A172 (cell line): ENCODE measurements around the gene ENOPH1. TPM values are rescaled to one million over a fixed set of nuclear protein-coding genes. Genes with fewer than 3 reads are reported as not detected.

Experiments used
- DNase-seq: peaks from one replicate; pipeline ENCODE4 v3.0.0-alpha.2; 2015; ENCODE audit warnings: low spot score
- total RNA-seq: library from RNA; depleted of rRNA; stranded (reverse); fragments of >200 nt; shearing (Covaris generic); gene quantifications from 2 replicates; pipeline ENCODE4 v1.2.3, GENCODE V29; 2014

The ENOPH1 gene
- total RNA-seq, 1 experiment from 2014 or later: 77.5 TPM

DNA sequence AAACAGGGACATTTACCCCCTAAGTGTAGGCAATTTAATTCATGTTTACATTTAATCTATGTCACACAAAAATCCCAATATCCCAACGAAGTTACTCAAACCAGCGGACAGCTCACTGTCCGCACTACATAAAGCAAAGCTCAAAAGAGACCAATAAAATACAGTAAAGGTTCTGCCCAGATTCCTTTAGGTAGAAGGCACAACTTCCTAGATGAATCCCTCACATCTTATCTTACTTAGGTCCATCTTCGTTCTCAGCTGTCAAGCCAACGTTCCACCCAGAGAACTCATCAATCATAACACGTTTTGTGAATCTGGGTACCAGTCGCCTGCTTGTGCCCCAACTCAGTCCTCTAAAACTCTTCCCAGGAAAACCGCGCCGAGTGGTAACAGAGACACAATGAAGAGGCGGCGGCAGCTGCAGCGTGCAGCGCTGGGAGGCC, 1.8 kb upstream of the ENOPH1 start:
- DNase-seq: no peak

- DNase-seq: peak; percentile 77
Measured at GRCh38 chr4:82428969-82429727, 1.2 kb upstream of the ENOPH1 start.

GRCh38 chr4:82429728-82430192, 630 bp upstream of the ENOPH1 start:
- no peak for DNase-seq

DNA sequence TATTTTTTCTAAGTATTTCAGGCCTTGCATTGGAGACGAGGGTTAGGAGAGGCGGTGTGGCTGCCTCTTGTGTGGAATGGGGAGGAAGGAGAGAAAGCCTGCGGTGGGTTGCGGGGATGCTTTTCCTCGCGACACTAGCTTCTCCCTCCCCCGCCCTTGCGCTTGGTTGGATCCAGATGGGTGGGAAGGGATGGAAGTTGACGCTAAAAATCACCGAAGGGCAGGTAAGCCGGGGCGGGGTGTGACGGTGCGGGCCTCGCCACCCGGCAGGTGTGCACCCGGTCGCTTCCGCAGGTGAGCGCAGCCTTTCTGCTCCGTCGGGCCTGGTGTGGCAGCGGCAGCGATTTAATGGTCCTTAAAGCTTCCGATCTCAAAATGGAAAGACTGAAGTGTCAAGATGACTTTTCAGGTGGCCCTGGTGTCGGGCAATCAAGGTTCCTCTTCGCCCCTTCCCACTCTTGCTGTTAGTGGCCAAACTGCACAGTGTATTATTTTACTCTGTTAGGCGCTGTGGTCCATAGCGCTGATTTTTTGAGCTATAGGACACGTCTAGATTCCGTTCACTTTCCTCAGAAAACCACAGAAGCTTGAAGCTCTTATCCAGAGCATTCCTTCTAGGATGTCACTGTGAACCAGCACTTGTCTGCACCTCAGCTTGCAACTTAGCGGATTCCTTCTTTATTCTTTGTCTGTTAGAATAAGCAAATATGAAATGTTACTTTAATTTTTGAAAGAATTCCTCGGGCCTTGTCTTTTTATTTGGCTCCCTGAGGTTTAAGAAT, 765 bp downstream of the ENOPH1 start:
- DNase-seq: no peak

- no peak for DNase-seq
Measured at GRCh38 chr4:82431831-82432230, 1.4 kb downstream of the ENOPH1 start.

DNA sequence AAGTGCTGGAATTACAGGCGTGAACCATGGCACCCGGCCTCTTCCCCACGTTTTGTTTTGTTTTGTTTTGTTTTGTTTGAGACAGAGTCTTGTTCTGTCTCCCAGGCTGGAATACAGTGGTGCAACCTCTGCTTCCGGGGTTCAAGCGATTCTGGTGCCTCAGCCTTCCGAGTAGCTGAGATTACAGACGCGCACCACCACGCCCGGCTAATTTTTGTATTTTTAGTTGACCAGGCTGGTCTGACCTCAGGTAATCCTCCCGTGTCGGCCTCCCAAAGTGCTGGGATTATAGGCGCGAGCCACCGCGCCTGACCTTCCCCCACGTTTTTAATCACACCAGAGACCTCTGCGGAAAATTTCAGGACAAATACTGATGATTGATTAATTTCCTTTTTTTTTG, 2.2 kb downstream of the ENOPH1 start:
- no peak for DNase-seq

DNA sequence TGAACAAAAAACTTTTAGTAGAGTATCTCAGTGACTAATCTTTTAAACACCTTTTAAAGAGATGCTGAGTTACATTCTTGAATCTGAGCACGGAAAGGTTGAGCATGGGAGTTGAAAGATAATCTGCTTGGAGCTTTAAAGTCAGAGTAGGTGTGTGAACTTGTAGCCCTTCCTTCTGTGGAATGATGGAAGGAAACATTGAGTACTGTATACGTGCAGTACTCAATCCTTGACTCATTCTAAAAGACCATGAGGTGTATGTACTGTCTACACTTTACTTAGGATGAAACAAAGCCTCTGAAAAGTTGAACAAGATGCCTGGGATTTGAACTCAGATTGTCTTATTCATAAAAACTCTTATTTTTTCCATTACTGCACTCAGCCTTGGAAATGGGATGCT, 3.4 kb downstream of the ENOPH1 start:
- DNase-seq: no peak

DNA sequence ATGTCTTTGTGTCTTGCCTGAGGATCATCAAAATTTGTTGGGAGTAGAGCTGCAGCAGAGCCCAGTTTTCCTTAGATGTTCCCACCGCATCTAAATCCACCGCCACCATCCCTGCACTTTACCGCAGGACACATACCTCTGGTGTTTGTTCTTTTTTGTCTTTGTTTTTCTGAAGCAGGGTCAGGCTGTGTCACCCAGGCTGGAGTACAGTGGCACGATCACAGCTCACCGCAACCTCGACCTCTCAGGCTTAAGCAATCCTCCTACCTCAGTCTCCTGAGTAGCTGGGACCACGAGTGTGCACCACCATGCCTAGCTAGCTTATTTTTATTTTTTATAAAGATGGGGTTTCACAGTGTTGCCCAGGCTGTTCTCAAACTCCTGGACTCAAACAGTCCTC, 4.6 kb downstream of the ENOPH1 start:
- DNase-seq: no peak

GRCh38 chr4:82436130-82436529, 5.7 kb downstream of the ENOPH1 start:
- DNase-seq: no peak

- DNase-seq: no peak
Measured at GRCh38 chr4:82436780-82437179, 6.4 kb downstream of the ENOPH1 start.

DNA sequence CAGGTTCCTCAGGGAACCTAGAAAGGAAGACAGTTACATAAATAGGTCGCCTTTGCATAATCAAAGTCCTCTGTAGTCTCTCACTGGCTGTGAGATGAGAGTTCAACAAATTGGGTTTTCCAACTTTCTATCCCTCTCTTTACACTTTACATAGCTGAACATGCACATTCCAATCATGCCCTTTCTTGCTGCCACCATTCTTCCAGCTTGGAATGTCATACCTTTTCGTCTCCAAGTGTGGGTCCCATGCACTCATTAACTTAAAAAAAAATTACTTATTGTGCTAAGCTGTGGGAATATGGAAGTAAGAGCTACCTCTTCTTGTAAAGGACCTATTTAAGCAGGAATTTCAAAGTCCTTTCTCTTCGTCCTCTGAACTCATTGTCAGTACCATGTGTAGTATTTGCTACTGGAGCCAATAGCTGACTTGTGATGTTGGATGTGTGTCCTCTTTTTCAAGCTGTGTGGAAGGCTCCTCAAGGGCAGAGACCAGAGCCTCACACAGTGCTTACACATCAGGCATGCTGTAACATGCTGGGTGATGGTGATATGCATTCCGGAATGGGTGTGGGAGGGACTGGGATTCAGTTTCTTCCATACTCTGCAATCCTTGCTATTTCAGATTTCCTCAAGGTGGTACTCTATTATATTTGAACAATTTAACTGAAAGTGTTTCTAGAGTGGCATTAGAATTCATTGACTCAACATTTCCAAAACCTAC, 7.1 kb downstream of the ENOPH1 start:
- DNase-seq: no peak

GRCh38 chr4:82439088-82439487, 8.7 kb downstream of the ENOPH1 start:
- DNase-seq: no peak

DNA sequence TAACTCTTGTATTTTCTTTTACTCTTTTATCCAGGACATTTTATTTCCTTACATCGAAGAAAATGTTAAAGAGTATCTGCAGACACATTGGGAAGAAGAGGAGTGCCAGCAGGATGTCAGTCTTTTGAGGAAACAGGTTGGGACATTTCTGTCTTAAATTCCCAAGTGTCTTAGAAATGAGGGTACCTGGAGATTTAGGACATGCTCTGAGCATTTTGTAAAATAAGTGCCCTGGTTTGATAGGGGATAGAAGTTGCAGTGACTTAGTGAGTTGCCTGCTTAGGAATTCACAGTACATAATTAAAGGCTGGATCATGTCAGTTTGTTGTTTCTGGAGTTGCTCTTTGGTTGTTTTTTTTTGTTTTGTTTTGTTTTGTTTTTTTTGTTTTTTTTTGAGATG, 17.5 kb downstream of the ENOPH1 start:
- DNase-seq: no peak

DNA sequence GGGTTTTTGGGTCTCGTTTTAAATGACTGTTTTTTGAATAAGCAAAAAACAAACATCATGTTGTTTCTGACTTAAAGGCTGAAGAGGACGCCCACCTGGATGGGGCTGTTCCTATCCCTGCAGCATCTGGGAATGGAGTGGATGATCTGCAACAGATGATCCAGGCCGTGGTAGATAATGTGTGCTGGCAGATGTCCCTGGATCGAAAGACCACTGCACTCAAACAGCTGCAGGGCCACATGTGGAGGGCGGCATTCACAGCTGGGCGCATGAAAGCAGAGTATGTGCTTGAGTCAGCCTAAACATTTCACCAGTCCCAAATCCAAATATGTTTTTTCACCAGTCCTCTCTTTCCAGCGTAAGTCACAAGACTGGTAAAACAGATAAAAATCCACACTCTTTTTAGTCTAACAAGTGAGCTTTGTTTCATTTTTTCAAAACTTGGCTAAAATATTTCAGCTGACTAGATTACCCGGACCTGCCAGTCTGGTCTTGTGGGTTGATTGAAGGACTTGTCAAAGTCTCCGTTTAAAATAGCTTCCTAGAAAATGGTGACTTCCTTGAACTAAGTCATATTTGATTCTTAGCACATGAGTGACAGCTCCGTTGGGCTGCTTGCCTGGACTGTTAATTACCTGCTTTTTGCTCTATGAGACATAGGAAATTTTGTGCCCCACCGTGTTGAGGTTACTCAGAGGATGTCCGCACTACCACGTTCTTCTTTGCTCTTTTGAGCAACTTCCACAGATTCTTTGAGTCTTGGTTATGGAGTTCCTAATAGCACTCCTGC, 20.8 kb downstream of the ENOPH1 start:
- DNase-seq: no peak

DNA sequence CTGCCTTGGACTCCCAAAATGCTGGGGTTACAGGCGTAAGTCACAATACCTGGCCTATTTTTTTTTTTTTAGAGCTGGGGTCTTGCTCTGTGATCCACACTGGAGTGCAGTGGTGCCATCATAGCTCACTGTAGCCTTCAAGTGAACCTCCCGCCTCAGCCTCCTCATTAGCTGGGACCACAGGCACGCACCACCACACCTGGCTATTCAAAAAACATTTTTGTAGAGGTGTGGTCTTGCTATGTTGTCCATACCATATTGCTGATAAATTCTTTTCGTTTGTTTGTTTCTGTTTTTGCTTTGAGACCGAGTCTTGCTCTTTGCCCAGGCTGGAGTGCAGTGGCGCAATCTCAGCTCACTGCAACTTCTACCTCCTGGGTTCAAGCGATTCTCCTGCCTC, 21.6 kb downstream of the ENOPH1 start:
- DNase-seq: no peak

DNA sequence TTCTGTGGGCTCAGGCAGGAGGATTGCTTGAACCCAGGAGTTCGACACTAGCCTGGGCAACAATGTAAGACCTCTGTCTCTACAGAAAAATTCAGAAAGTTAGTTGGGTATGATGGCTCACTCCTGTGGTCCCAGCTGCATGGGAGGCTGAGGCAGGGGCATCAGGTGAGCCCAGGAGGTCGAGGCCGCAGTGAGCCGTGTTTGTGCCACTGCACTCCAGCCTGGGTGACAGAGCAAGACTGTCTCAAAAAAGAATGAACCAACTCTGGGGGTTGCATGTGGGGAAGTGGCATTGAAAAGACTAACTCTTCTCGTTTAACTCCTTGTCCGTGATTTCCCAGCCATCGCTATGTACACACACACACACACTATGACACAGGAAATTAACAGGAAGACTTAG, 26.9 kb downstream of the ENOPH1 start:
- DNase-seq: no peak

DNA sequence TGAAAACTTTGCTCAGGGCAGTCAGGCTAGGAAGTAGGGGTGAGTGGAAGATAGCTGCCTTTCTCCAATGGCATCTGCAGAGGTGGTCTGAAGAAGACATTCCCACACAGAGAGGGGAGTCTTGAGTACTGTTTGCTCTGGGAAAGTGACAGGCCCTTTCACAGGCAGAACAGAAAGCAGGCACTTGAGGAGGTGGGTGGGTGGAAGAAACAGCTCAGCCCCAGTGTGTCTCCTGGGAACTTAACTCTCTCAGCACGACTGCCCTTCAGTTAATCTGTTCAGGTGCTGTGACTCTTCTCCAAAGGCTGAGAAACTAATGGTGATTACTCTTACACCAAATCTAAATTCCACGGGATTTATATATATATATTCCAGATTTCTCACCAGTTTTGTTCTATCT, 28.3 kb downstream of the ENOPH1 start:
- DNase-seq: no peak

GRCh38 chr4:82461710-82462109, 31.3 kb downstream of the ENOPH1 start:
- DNase-seq: no peak

GRCh38 chr4:82462415-82462831, 32.0 kb downstream of the ENOPH1 start:
- peak; percentile 77 for DNase-seq

DNA sequence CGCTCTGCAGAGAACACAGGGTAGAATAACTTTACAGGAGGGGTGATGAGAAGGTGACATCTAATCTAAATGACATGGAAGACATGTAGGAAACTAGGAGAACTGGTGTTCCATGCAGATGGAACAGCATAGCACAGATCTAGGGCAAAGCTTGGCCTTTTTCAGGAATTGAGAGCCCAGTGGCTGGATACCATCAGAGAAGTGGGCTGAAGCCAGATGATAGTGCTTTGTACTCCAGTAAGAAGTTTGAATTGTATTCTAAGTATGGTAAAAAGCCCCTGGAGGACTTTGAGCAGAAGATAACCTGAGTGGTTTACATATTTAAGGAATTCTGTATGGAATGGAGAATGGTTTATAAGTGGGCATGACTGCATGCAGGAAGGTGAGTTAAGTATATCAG, 32.8 kb downstream of the ENOPH1 start:
- no peak for DNase-seq

GRCh38 chr4:82467471-82467870, 37.1 kb downstream of the ENOPH1 start:
- no peak for DNase-seq
